GM12878 (cell line): ENCODE results near the gene SUMF2. TPM values are rescaled to one million over a fixed set of nuclear protein-coding genes. Genes with fewer than 3 reads are reported as not detected.

ENCODE experiments used
- ATAC-seq: fragments of 200-7000 bp; cut with Tn5 transposase; 3 replicates; pipeline ENCODE4 v1.9.1; 2020; ENCODE audit warnings: mild to moderate bottlenecking, moderate library complexity
- BruUV-seq: library from RNA; stranded (reverse); fragments of 400-500 nt; replicated peaks from 2 replicates; lab custom pipeline; 2021; lab: Mats Ljungman, UMichigan
- CTCF ChIA-PET: fragments of 300-600 bp; sonication (Branson Sonifier 250); formaldehyde crosslinking; extraction: SDS; loops from one replicate; lab custom pipeline; 2021; ENCODE audit warnings: inconsistent platforms; lab: Yijun Ruan, JAX
- POLR2A ChIA-PET: fragments of 350-600 bp; formaldehyde crosslinking; extraction: SDS; loops from one replicate; lab custom pipeline; 2021; ENCODE audit warnings: inconsistent platforms; lab: Charles Lee
- RAD21 ChIA-PET: fragments of 300-600 bp; sonication (Branson Sonifier 250); formaldehyde crosslinking; loops from one replicate; lab custom pipeline; 2023; ENCODE audit warnings: antibody characterized with exemption; ENCODE audit not compliant: unreplicated experiment; lab: Charles Lee
- SMC1A ChIA-PET: fragments of 300-600 bp; sonication (Branson Sonifier 250); formaldehyde crosslinking; loops from one replicate; lab custom pipeline; 2023; ENCODE audit not compliant: unreplicated experiment, uncharacterized antibody; lab: Charles Lee
- DNase-seq: peaks from one replicate; pipeline ENCODE4 v3.0.0-alpha.2; 2011; ENCODE audit warnings: low read depth, low spot score
- FAIRE-seq: peaks from 3 replicates; lab custom pipeline; 2011; peaks lifted over from hg19 to GRCh38; lab: Jason Lieb, UNC
- H2AFZ ChIP-seq: 2 replicates; pipeline ENCODE4 v1.6.0; 2011; ENCODE audit warnings: low read depth, low read length, control low read depth; ENCODE audit not compliant: control insufficient read depth
- H3K27ac ChIP-seq: 2 replicates; pipeline ENCODE4 v1.5.1; 2011; ENCODE audit warnings: control low read depth; ENCODE audit not compliant: control insufficient read depth, insufficient read depth
- H3K27me3 ChIP-seq, 2 experiments: replicated peaks in 1 of 2; 2 replicates each; pipeline versions ENCODE4 v1.6.0 to v1.6.1; 2011; ENCODE audit warnings: low read length in 1 of 2; ENCODE audit not compliant: control insufficient read depth in 2 of 2, insufficient read depth in 2 of 2
- H3K36me3 ChIP-seq, 2 experiments: 2 replicates each; pipeline ENCODE4 v1.5.1; 2011; ENCODE audit warnings: low read length in 1 of 2; ENCODE audit not compliant: control insufficient read depth in 2 of 2, insufficient read depth in 2 of 2
- H3K4me1 ChIP-seq: 2 replicates; pipeline ENCODE4 v1.6.1; 2011; ENCODE audit warnings: mild to moderate bottlenecking, low read length, moderate library complexity, mixed read lengths; ENCODE audit not compliant: control insufficient read depth, insufficient read depth
- H3K4me2 ChIP-seq: 2 replicates; pipeline ENCODE4 v1.6.0; 2011; ENCODE audit warnings: control low read depth; ENCODE audit not compliant: control insufficient read depth, insufficient read depth
- H3K4me3 ChIP-seq: fragments of 200-600 bp; sonication (generic); 2 replicates; pipeline ENCODE4 v1.5.1; 2016
- H3K79me2 ChIP-seq: 2 replicates; pipeline ENCODE4 v1.6.0; 2011; ENCODE audit warnings: low read length; ENCODE audit not compliant: control insufficient read depth, insufficient read depth
- H3K9ac ChIP-seq: 2 replicates; pipeline ENCODE4 v1.8.0; 2011; ENCODE audit warnings: low read length, control low read depth, mixed read lengths; ENCODE audit not compliant: control insufficient read depth, insufficient read depth
- H3K9me3 ChIP-seq: replicated peaks from 3 replicates; pipeline ENCODE4 v1.5.1; 2011; ENCODE audit warnings: mild to moderate bottlenecking, low read length; ENCODE audit not compliant: control insufficient read depth, insufficient read depth
- H4K20me1 ChIP-seq: 2 replicates; pipeline ENCODE4 v1.6.0; 2011; ENCODE audit not compliant: control insufficient read depth, insufficient read depth
- BHLHE40 ChIP-seq, 2 experiments: fragments of 450-650 bp in 1 of 2; IDR thresholded peaks; 2 replicates each; pipeline ENCODE4 v1.6.1; 2011 to 2017; ENCODE audit warnings: low read depth in 2 of 2, borderline replicate concordance in 1 of 2, improper control_type of control experiment in 1 of 2, low read length in 1 of 2, mild to moderate bottlenecking in 1 of 2
- ETV6 ChIP-seq, 2 experiments: fragments of 450-650 bp in 1 of 2; IDR thresholded peaks in 1 of 2; conservative IDR thresholded peaks in 1 of 2; 2 replicates each; pipeline ENCODE4 v1.6.1; 2014; ENCODE audit warnings: antibody characterized with exemption in 1 of 2, borderline replicate concordance in 1 of 2, low read depth in 1 of 2, mild to moderate bottlenecking in 1 of 2, moderate library complexity in 1 of 2
- HDAC6 ChIP-seq: fragments of 200-600 bp; sonication (generic); IDR thresholded peaks from one replicate; pipeline ENCODE4 v1.8.0; 2017; ENCODE audit warnings: antibody characterized with exemption; ENCODE audit not compliant: unreplicated experiment
- MTA2 ChIP-seq: fragments of 450-650 bp; IDR thresholded peaks from 2 replicates; pipeline ENCODE4 v1.6.1; 2016; ENCODE audit warnings: low read depth, mild to moderate bottlenecking, moderate library complexity
- TAF1 ChIP-seq: IDR thresholded peaks from 2 replicates; pipeline ENCODE4 v1.6.1; 2011; ENCODE audit warnings: mild to moderate bottlenecking, low read depth, low read length, borderline replicate concordance
- ZBED1 ChIP-seq: IDR thresholded peaks from 2 replicates; pipeline ENCODE4 v1.6.1; 2016; ENCODE audit warnings: borderline replicate concordance
- ZNF274 ChIP-seq: IDR thresholded peaks from one replicate; pipeline ENCODE4 v1.8.0; 2011; ENCODE audit not compliant: insufficient read length, insufficient read depth
- WGBS: methylation state at CpG from one replicate; pipeline ENCODE4 v1.1.6; 2016; ENCODE audit warnings: low lambda C conversion rate; ENCODE audit not compliant: insufficient replicate concordance, insufficient coverage; ENCODE audit errors: missing lambda C conversion rate; 5-methylcytosine and 5-hydroxymethylcytosine counted together
- in situ Hi-C: fragments of 300-500 bp; cut with MboI; formaldehyde crosslinking; loops from 9 replicates; pipeline ENCODE4 v1.14.3; 2018; ENCODE audit warnings: mixed read lengths
- intact Hi-C: fragments of 100-400 bp; cut with micrococcal nuclease; formaldehyde crosslinking; loops from one replicate; pipeline ENCODE4 v1.14.2; 2022; ENCODE audit not compliant: unreplicated experiment
- polyA plus RNA-seq, 11 experiments: library from polyadenylated mRNA; depleted of rRNA in 4 of 11; unstranded in 6 of 11; stranded (reverse) in 5 of 11; fragments of >200 nt; fragmentation: Nextera tagmentation in 4 of 11; fragmentation: Illumina TruSeq in 1 of 11; extraction: Ambion mirVana in 4 of 11; extraction: Trizol in 1 of 11; gene quantifications; 1 replicate in 1 of 11; 2 replicates in 10 of 11; pipeline versions ENCODE4 v1.2.1 to v1.2.3, GENCODE V29; 2011 to 2016; ENCODE audit warnings: inconsistent platforms in 2 of 11, missing spikeins in 2 of 11, low read depth in 1 of 11
- total RNA-seq, 4 experiments: library from RNA; depleted of rRNA in 3 of 4; stranded (reverse); fragments of >200 nt in 3 of 4; fragmentation: Illumina TruSeq in 1 of 4; extraction: Trizol in 1 of 4; gene quantifications; 2 replicates each; pipeline versions ENCODE4 v1.2.1 to v1.2.3, GENCODE V29; 2013 to 2021
- TF ChIP-seq, protein P1 (sequence below): fragments of 450-650 bp; formaldehyde crosslinking; IDR thresholded peaks from 2 replicates; pipeline ENCODE4 v1.4.0; 2020; ENCODE audit warnings: mild to moderate bottlenecking, moderate library complexity
- TF ChIP-seq, protein P2 (sequence below): fragments of 450-650 bp; IDR thresholded peaks from 2 replicates; pipeline ENCODE4 v1.6.1; 2017; ENCODE audit warnings: mild to moderate bottlenecking, moderate library complexity
- TF ChIP-seq, protein P3 (sequence below): fragments of 450-650 bp; IDR thresholded peaks from 2 replicates; pipeline ENCODE4 v1.6.1; 2016; ENCODE audit warnings: mild to moderate bottlenecking, moderate library complexity, borderline replicate concordance

The SUMF2 gene
- total and polyA plus RNA-seq, 10 of the 15 experiments (the other 5 are each of a cell fraction or from before 2014, with no cell fraction given): 39.9 to 106 (median 71.7) TPM

DNA sequence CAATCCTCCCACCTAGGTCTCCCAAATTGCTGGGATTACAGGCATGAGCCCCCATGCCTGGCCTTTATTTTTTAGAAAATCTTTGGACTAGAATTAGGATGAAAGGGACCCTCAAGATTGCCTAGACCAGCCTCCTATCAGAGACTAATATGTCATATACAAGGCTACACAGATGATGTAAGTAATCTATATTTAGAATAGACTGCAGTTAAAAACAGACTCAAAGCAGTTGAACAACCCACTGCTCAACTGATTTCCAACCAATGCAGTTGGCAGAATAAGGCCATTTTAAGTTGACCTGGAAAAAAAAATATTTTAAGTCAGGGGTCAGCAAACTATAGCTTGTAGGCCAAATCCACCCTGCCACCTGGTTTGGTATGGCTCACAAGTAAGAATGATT, 40.6 kb upstream of the SUMF2 start (continued):
- TF ChIP-seq, protein P1, sequence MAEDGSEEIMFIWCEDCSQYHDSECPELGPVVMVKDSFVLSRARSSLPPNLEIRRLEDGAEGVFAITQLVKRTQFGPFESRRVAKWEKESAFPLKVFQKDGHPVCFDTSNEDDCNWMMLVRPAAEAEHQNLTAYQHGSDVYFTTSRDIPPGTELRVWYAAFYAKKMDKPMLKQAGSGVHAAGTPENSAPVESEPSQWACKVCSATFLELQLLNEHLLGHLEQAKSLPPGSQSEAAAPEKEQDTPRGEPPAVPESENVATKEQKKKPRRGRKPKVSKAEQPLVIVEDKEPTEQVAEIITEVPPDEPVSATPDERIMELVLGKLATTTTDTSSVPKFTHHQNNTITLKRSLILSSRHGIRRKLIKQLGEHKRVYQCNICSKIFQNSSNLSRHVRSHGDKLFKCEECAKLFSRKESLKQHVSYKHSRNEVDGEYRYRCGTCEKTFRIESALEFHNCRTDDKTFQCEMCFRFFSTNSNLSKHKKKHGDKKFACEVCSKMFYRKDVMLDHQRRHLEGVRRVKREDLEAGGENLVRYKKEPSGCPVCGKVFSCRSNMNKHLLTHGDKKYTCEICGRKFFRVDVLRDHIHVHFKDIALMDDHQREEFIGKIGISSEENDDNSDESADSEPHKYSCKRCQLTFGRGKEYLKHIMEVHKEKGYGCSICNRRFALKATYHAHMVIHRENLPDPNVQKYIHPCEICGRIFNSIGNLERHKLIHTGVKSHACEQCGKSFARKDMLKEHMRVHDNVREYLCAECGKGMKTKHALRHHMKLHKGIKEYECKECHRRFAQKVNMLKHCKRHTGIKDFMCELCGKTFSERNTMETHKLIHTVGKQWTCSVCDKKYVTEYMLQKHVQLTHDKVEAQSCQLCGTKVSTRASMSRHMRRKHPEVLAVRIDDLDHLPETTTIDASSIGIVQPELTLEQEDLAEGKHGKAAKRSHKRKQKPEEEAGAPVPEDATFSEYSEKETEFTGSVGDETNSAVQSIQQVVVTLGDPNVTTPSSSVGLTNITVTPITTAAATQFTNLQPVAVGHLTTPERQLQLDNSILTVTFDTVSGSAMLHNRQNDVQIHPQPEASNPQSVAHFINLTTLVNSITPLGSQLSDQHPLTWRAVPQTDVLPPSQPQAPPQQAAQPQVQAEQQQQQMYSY (CRISPR knock-in tag): no peak
- TF ChIP-seq ETV6 (conservative IDR thresholded peaks at IDR 0.05 in 1 of 2, IDR thresholded peaks at IDR 0.05 in 1 of 2; ENCODE audit: borderline replicate concordance in 1 of 2, low read depth in 1 of 2) (no peak), ZBED1 (no peak), ZNF274 (no peak), BHLHE40 (IDR thresholded peaks at IDR 0.05; ENCODE audit: borderline replicate concordance in 1 of 2, low read depth in 2 of 2, low read length in 1 of 2) (no peak), MTA2 (no peak)

DNA sequence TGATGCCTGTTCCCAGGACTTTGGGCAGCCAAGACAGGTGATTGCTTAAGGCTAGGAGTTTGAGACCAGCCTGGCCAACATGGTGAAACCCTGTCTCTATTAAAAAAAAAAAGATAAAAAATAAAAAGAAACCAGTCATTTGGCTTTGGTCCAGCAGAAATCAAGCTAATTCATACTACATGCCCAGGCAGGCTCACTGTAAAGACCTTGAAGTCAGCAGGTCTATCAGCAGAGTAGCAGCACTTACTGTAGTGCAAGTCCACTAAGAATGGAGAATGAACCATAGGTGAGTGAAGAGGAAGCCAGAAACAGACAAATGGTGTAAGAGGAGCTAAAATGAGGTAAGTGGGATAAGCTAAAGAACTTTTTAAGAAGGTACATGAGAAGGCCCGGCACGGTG, 37.5 kb upstream of the SUMF2 start:
- FAIRE-seq: no peak
- no peaks in the 10 kb centered on the region for H3K79me2 ChIP-seq
- ChIA-PET SMC1A (no interaction called here), RAD21 (no interaction called here), CTCF (interaction anchor here (0.6 kb wide), 1 partner anchor 8 kb away, joined by 3 read pairs; no protein-coding TSS in a partner anchor), POLR2A (interaction anchor here (0.7 kb wide), 1 partner anchor 383 kb away, joined by 7 read pairs; no protein-coding TSS in a partner anchor)
- no peaks in the 10 kb centered on the region for H3K9me3 ChIP-seq
- no peak overlapping the region for H3K4me2 ChIP-seq
- H3K9ac ChIP-seq: no peak overlapping the region
- H3K27ac ChIP-seq: no peak overlapping the region
- BruUV-seq: no TSS peak
- in situ Hi-C loops: no loop called here
- no peak overlapping the region for H3K4me3 ChIP-seq
- 83% methylated on average over 1 of the region's 2 CpGs for WGBS
- H3K27me3 ChIP-seq: no peaks in the 10 kb centered on the region
- ATAC-seq: no peak
- no peak for DNase-seq
- intact Hi-C loops: no loop called here
- no peak overlapping the region for H2AFZ ChIP-seq
- H4K20me1 ChIP-seq: no peaks in the 10 kb centered on the region
- H3K4me1 ChIP-seq: no peaks in the 10 kb centered on the region
- H3K36me3 ChIP-seq: peaks cover 0 to 6% of the 10 kb centered on the region in 2 experiments; a peak in 1 of 4 replicates
- TF ChIP-seq BHLHE40 (IDR thresholded peaks at IDR 0.05; ENCODE audit: borderline replicate concordance in 1 of 2, low read depth in 2 of 2, low read length in 1 of 2) (no peak), HDAC6 (no peak), TAF1 (no peak)
- TF ChIP-seq, protein P2, sequence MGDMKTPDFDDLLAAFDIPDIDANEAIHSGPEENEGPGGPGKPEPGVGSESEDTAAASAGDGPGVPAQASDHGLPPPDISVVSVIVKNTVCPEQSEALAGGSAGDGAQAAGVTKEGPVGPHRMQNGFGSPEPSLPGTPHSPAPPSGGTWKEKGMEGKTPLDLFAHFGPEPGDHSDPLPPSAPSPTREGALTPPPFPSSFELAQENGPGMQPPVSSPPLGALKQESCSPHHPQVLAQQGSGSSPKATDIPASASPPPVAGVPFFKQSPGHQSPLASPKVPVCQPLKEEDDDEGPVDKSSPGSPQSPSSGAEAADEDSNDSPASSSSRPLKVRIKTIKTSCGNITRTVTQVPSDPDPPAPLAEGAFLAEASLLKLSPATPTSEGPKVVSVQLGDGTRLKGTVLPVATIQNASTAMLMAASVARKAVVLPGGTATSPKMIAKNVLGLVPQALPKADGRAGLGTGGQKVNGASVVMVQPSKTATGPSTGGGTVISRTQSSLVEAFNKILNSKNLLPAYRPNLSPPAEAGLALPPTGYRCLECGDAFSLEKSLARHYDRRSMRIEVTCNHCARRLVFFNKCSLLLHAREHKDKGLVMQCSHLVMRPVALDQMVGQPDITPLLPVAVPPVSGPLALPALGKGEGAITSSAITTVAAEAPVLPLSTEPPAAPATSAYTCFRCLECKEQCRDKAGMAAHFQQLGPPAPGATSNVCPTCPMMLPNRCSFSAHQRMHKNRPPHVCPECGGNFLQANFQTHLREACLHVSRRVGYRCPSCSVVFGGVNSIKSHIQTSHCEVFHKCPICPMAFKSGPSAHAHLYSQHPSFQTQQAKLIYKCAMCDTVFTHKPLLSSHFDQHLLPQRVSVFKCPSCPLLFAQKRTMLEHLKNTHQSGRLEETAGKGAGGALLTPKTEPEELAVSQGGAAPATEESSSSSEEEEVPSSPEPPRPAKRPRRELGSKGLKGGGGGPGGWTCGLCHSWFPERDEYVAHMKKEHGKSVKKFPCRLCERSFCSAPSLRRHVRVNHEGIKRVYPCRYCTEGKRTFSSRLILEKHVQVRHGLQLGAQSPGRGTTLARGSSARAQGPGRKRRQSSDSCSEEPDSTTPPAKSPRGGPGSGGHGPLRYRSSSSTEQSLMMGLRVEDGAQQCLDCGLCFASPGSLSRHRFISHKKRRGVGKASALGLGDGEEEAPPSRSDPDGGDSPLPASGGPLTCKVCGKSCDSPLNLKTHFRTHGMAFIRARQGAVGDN: no peak
- TF ChIP-seq, protein P3, sequence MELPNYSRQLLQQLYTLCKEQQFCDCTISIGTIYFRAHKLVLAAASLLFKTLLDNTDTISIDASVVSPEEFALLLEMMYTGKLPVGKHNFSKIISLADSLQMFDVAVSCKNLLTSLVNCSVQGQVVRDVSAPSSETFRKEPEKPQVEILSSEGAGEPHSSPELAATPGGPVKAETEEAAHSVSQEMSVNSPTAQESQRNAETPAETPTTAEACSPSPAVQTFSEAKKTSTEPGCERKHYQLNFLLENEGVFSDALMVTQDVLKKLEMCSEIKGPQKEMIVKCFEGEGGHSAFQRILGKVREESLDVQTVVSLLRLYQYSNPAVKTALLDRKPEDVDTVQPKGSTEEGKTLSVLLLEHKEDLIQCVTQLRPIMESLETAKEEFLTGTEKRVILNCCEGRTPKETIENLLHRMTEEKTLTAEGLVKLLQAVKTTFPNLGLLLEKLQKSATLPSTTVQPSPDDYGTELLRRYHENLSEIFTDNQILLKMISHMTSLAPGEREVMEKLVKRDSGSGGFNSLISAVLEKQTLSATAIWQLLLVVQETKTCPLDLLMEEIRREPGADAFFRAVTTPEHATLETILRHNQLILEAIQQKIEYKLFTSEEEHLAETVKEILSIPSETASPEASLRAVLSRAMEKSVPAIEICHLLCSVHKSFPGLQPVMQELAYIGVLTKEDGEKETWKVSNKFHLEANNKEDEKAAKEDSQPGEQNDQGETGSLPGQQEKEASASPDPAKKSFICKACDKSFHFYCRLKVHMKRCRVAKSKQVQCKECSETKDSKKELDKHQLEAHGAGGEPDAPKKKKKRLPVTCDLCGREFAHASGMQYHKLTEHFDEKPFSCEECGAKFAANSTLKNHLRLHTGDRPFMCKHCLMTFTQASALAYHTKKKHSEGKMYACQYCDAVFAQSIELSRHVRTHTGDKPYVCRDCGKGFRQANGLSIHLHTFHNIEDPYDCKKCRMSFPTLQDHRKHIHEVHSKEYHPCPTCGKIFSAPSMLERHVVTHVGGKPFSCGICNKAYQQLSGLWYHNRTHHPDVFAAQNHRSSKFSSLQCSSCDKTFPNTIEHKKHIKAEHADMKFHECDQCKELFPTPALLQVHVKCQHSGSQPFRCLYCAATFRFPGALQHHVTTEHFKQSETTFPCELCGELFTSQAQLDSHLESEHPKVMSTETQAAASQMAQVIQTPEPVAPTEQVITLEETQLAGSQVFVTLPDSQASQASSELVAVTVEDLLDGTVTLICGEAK: no peak
